ENCODE results near the gene MAOB. TPM values are rescaled to one million over a fixed set of nuclear protein-coding genes. Genes with fewer than 3 reads are reported as not detected.
"Not testable (repeated sequence)": the region's sequence is repeated elsewhere in the genome, so short reads cannot be mapped to it uniquely, and the experiment has no call there.

MAOB gene
- 0.82 and 0.93 TPM in 2 replicates for total RNA-seq
- long read RNA-seq: 0 reads

GRCh38 chrX:43882294-43882681 is at the start of gene MAOB:
Gene MAOB (minus strand): TSS chrX:43882450. CDS start chrX:43882299, 151 bp downstream.
- H3K4me3 Mint-ChIP-seq (ENCODE audit: low read depth): peak within 1 kb of the TSS; percentile 40
- H3K27me3 Mint-ChIP-seq: peaks cover 16% of the 10 kb centered on the region
- H3K4me1 Mint-ChIP-seq (ENCODE audit: low read depth): peaks cover 2% of the 10 kb centered on the region
- H3K27ac Mint-ChIP-seq: peak within 1 kb of the TSS; percentile 15
- no peak for TF ChIP-seq CTCF (IDR thresholded peaks at IDR 0.05; ENCODE audit: unreplicated experiment)
- H3K9me3 Mint-ChIP-seq (ENCODE audit: low read depth): peaks cover 5% of the 10 kb centered on the region
- H3K36me3 Mint-ChIP-seq (ENCODE audit: insufficient read depth): peaks cover 2% of the 10 kb centered on the region
- no peak for DNase-seq (ENCODE audit: low spot score, unreplicated experiment)

GRCh38 chrX:43922032-43922431 is 39.8 kb upstream of the MAOB start:
- H3K4me3 Mint-ChIP-seq (ENCODE audit: low read depth); H3K4me1 Mint-ChIP-seq (ENCODE audit: low read depth); H3K27me3 Mint-ChIP-seq; H3K27ac Mint-ChIP-seq; DNase-seq (ENCODE audit: low spot score, unreplicated experiment); H3K36me3 Mint-ChIP-seq (ENCODE audit: insufficient read depth): not testable (repeated sequence)
- peaks cover 46% of the 10 kb centered on the region for H3K9me3 Mint-ChIP-seq (ENCODE audit: low read depth)

GRCh38 chrX:43910772-43911171 is 28.5 kb upstream of the MAOB start:
- H3K27ac Mint-ChIP-seq; H3K27me3 Mint-ChIP-seq; DNase-seq (ENCODE audit: low spot score, unreplicated experiment); H3K36me3 Mint-ChIP-seq (ENCODE audit: insufficient read depth); H3K4me3 Mint-ChIP-seq (ENCODE audit: low read depth); H3K4me1 Mint-ChIP-seq (ENCODE audit: low read depth): not testable (repeated sequence)
- peaks cover 11% of the 10 kb centered on the region for H3K9me3 Mint-ChIP-seq (ENCODE audit: low read depth)

GRCh38 chrX:43910012-43910411 is 27.8 kb upstream of the MAOB start:
- Mint-ChIP-seq H3K36me3 (ENCODE audit: insufficient read depth) (no peaks in the 10 kb centered on the region), H3K4me1 (ENCODE audit: low read depth) (no peaks in the 10 kb centered on the region), H3K4me3 (ENCODE audit: low read depth) (no peak overlapping the region), H3K9me3 (ENCODE audit: low read depth) (peaks cover 10% of the 10 kb centered on the region), H3K27ac (no peak overlapping the region), H3K27me3 (no peaks in the 10 kb centered on the region)
- no peak for DNase-seq (ENCODE audit: low spot score, unreplicated experiment)
- TF ChIP-seq CTCF (IDR thresholded peaks at IDR 0.05; ENCODE audit: unreplicated experiment): no peak

- H3K4me3 Mint-ChIP-seq (ENCODE audit: low read depth): no peak overlapping the region
- no peaks in the 10 kb centered on the region for H3K4me1 Mint-ChIP-seq (ENCODE audit: low read depth)
- no peak for DNase-seq (ENCODE audit: low spot score, unreplicated experiment)
- peaks cover 14% of the 10 kb centered on the region for H3K9me3 Mint-ChIP-seq (ENCODE audit: low read depth)
- H3K27me3 Mint-ChIP-seq: no peaks in the 10 kb centered on the region
- no peak overlapping the region for H3K27ac Mint-ChIP-seq
- H3K36me3 Mint-ChIP-seq (ENCODE audit: insufficient read depth): no peaks in the 10 kb centered on the region
- TF ChIP-seq CTCF (IDR thresholded peaks at IDR 0.05; ENCODE audit: unreplicated experiment): no peak
Measured at GRCh38 chrX:43909141-43909540, 26.9 kb upstream of the MAOB start.

- DNase-seq (ENCODE audit: low spot score, unreplicated experiment): no peak
- Mint-ChIP-seq H3K9me3 (ENCODE audit: low read depth) (peaks cover 15% of the 10 kb centered on the region), H3K27me3 (no peaks in the 10 kb centered on the region), H3K36me3 (ENCODE audit: insufficient read depth) (no peaks in the 10 kb centered on the region), H3K4me3 (ENCODE audit: low read depth) (no peak overlapping the region), H3K27ac (no peak overlapping the region), H3K4me1 (ENCODE audit: low read depth) (no peaks in the 10 kb centered on the region)
- TF ChIP-seq CTCF (IDR thresholded peaks at IDR 0.05; ENCODE audit: unreplicated experiment): no peak
Measured at GRCh38 chrX:43899878-43900815, 17.9 kb upstream of the MAOB start.
